ENCODE data around the gene MXI1.

The MXI1 gene

DNA sequence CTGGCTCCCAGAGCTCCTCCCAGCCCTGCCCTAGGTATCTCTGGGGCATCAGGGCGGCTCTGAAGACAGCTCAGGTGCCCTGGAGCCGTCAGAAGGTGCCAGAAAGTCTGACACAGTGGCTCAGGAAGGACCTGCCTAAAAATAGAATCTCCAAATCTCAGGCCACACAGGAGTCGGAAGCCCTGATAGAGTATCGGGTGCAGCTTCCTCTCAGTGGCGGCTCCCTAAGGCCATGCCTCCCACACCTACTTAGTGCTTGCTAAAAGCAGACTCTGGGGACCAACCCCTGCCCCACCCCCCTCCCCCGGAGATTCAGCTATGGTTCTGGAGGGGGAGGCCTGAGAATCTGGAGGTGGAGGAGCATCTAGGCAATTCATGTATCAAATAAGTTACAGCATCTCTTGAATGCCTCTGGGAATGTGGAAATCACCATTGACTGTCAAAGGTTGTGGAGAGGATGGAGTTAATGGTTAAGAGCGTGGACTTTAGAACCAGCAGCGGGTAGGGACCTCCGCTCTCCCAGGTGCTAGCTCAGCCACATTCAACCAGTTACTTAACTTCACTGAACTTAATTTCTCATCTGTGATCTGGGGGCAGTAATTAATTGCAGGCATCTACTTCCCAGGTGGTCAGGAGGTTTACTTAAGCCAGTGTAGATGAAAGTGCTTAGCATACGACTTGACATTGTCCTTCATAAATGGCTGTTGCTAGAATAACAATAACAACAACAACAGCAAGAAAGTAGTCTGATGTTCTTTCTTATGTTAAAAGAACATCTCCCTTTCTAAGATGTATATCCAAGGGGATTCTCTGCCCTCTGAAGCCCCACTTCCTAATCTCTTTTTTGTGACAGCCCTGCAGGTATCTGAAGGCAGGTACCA is 38.6 kb upstream of the MXI1 start:
- no peak overlapping the region for H3K27ac ChIP-seq (ENCODE audit: poor library complexity, severe bottlenecking)
- H3K9me3 ChIP-seq (ENCODE audit: severe bottlenecking): no peaks in the 10 kb centered on the region
- no peaks in the 10 kb centered on the region for H3K4me1 ChIP-seq (ENCODE audit: insufficient read depth, poor library complexity, severe bottlenecking)
- ATAC-seq (ENCODE audit: low read depth): no peak
- no peak overlapping the region for H3K4me3 ChIP-seq (ENCODE audit: severe bottlenecking)
- no peak for DNase-seq (ENCODE audit: low spot score)
- H3K27me3 ChIP-seq (ENCODE audit: insufficient read depth, poor library complexity, severe bottlenecking): no peaks in the 10 kb centered on the region
- TF ChIP-seq CTCF (IDR thresholded peaks at IDR 0.05; ENCODE audit: poor library complexity, severe bottlenecking): no peak
- H3K36me3 ChIP-seq (ENCODE audit: low read depth): no peaks in the 10 kb centered on the region

GRCh38 chr10:110169586-110169985 is 37.8 kb upstream of the MXI1 start:
- no peak for ATAC-seq (ENCODE audit: low read depth)
- no peak for TF ChIP-seq CTCF (IDR thresholded peaks at IDR 0.05; ENCODE audit: poor library complexity, severe bottlenecking)
- DNase-seq (ENCODE audit: low spot score): no peak
- no peak overlapping the region for H3K4me3 ChIP-seq (ENCODE audit: severe bottlenecking)
- no peaks in the 10 kb centered on the region for H3K36me3 ChIP-seq (ENCODE audit: low read depth)
- H3K4me1 ChIP-seq (ENCODE audit: insufficient read depth, poor library complexity, severe bottlenecking): no peaks in the 10 kb centered on the region
- H3K27ac ChIP-seq (ENCODE audit: poor library complexity, severe bottlenecking): no peak overlapping the region
- no peaks in the 10 kb centered on the region for H3K27me3 ChIP-seq (ENCODE audit: insufficient read depth, poor library complexity, severe bottlenecking)
- no peaks in the 10 kb centered on the region for H3K9me3 ChIP-seq (ENCODE audit: severe bottlenecking)

- no peak overlapping the region for H3K27ac ChIP-seq (ENCODE audit: poor library complexity, severe bottlenecking)
- H3K4me1 ChIP-seq (ENCODE audit: insufficient read depth, poor library complexity, severe bottlenecking): no peaks in the 10 kb centered on the region
- H3K27me3 ChIP-seq (ENCODE audit: insufficient read depth, poor library complexity, severe bottlenecking): no peaks in the 10 kb centered on the region
- no peak overlapping the region for H3K4me3 ChIP-seq (ENCODE audit: severe bottlenecking)
- DNase-seq (ENCODE audit: low spot score) (no peak), ATAC-seq (ENCODE audit: low read depth) (no peak)
- H3K9me3 ChIP-seq (ENCODE audit: severe bottlenecking): no peaks in the 10 kb centered on the region
- TF ChIP-seq CTCF (IDR thresholded peaks at IDR 0.05; ENCODE audit: poor library complexity, severe bottlenecking): no peak
- no peaks in the 10 kb centered on the region for H3K36me3 ChIP-seq (ENCODE audit: low read depth)
Measured at GRCh38 chr10:110170142-110170971, 37.0 kb upstream of the MXI1 start.

- Histone ChIP-seq H3K9me3 (ENCODE audit: severe bottlenecking) (no peaks in the 10 kb centered on the region), H3K36me3 (ENCODE audit: low read depth) (no peaks in the 10 kb centered on the region), H3K4me3 (ENCODE audit: severe bottlenecking) (no peak overlapping the region), H3K4me1 (ENCODE audit: insufficient read depth, poor library complexity, severe bottlenecking) (no peaks in the 10 kb centered on the region), H3K27ac (ENCODE audit: poor library complexity, severe bottlenecking) (no peak overlapping the region), H3K27me3 (ENCODE audit: insufficient read depth, poor library complexity, severe bottlenecking) (no peaks in the 10 kb centered on the region)
- DNase-seq (ENCODE audit: low spot score) (no peak), ATAC-seq (ENCODE audit: low read depth) (peak; percentile 82)
- TF ChIP-seq CTCF (IDR thresholded peaks at IDR 0.05; ENCODE audit: poor library complexity, severe bottlenecking): no peak
Measured at GRCh38 chr10:110171032-110171431, 36.4 kb upstream of the MXI1 start.

Data from RWPE2 (cell line).